HCT116 (cell line): ENCODE results near the gene MAP3K3. TPM values are rescaled to one million over a fixed set of nuclear protein-coding genes. Genes with fewer than 3 reads are reported as not detected.

Experiments
- ATAC-seq: fragments of 200-7000 bp; cut with Tn5 transposase; 2 replicates; pipeline ENCODE4 v1.9.1; 2020; ENCODE audit warnings: mild to moderate bottlenecking, moderate library complexity
- BruUV-seq: library from RNA; stranded (reverse); fragments of 400-500 nt; replicated peaks from 2 replicates; lab custom pipeline; 2021; lab: Mats Ljungman, UMichigan
- CTCF ChIA-PET: fragments of 300-600 bp; sonication (Branson Sonifier 250); formaldehyde crosslinking; loops from one replicate; lab custom pipeline; 2021; ENCODE audit warnings: antibody characterized with exemption; lab: Charles Lee
- POLR2A ChIA-PET: fragments of 300-600, 350-600 bp; sonication (Branson Sonifier 250); formaldehyde crosslinking; loops from one replicate; lab custom pipeline; 2021; ENCODE audit warnings: antibody characterized with exemption; lab: Charles Lee
- RAD21 ChIA-PET, 2 experiments: fragments of 300-600 bp; sonication (Branson Sonifier 250); formaldehyde crosslinking; loops; one replicate each; lab custom pipeline; 2023; ENCODE audit warnings: low total read pairs in 2 of 2; ENCODE audit not compliant: uncharacterized antibody in 2 of 2, unreplicated experiment in 2 of 2, low non-redundant PET in 1 of 2; lab: Charles Lee
- DNase-seq: peaks from one replicate; pipeline ENCODE4 v3.0.0-alpha.2; 2010; ENCODE audit warnings: low read depth, low spot score
- H2AFZ ChIP-seq: fragments of 200-600 bp; shearing (Covaris generic), sonication (generic); 2 replicates; pipeline ENCODE4 v1.6.1; 2017; ENCODE audit warnings: low read depth, mixed run types, mixed read lengths, antibody characterized with exemption, low read length; ENCODE audit not compliant: poor library complexity, severe bottlenecking
- H3K27ac ChIP-seq: 2 replicates; pipeline ENCODE4 v1.5.1; 2012; ENCODE audit warnings: low read depth, low read length
- H3K27me3 ChIP-seq: fragments of 200-600 bp; sonication (generic); 2 replicates; pipeline ENCODE4 v1.6.1; 2016; ENCODE audit warnings: mixed run types, low read length, mixed read lengths; ENCODE audit not compliant: insufficient read depth
- H3K36me3 ChIP-seq, 2 experiments: fragments of 200-500 bp in 1 of 2; fragments of 200-600 bp in 1 of 2; sonication (Bioruptor generic) in 1 of 2; sonication (generic) in 1 of 2; 2 replicates each; pipeline versions ENCODE4 v1.5.1 to v1.6.1; 2014 to 2016; ENCODE audit warnings: low read length in 2 of 2, inconsistent platforms in 1 of 2, mixed read lengths in 1 of 2, mixed run types in 1 of 2; ENCODE audit not compliant: insufficient read depth in 2 of 2, control insufficient read depth in 1 of 2
- H3K4me1 ChIP-seq, 2 experiments: fragments of 200-600 bp in 1 of 2; sonication (generic) in 1 of 2; 2 replicates each; pipeline versions ENCODE4 v1.5.1 to v1.6.1; 2012 to 2017; ENCODE audit warnings: low read length in 2 of 2, inconsistent platforms in 1 of 2, mild to moderate bottlenecking in 1 of 2, mixed read lengths in 1 of 2, mixed run types in 1 of 2, moderate library complexity in 1 of 2; ENCODE audit not compliant: insufficient read depth in 2 of 2, control insufficient read depth in 1 of 2
- H3K4me2 ChIP-seq: fragments of 200-600 bp; sonication (generic); 2 replicates; pipeline ENCODE4 v1.6.1; 2017; ENCODE audit warnings: mixed run types, low read length, mixed read lengths
- H3K4me3 ChIP-seq, 2 experiments: fragments of 200-600 bp in 1 of 2; sonication (generic) in 1 of 2; replicated peaks in 1 of 2; 2 replicates each; pipeline ENCODE4 v1.5.1; 2011 to 2016; ENCODE audit warnings: low read length in 2 of 2, control low read depth in 1 of 2, low read depth in 1 of 2, mild to moderate bottlenecking in 1 of 2, mixed read lengths in 1 of 2, mixed run types in 1 of 2
- H3K79me2 ChIP-seq: fragments of 200-600 bp; sonication (generic); 2 replicates; pipeline ENCODE4 v1.6.1; 2017; ENCODE audit warnings: mild to moderate bottlenecking, mixed run types, low read length, moderate library complexity, mixed read lengths; ENCODE audit not compliant: insufficient read depth
- H3K9ac ChIP-seq: fragments of 200-600 bp; sonication (generic); 2 replicates; pipeline ENCODE4 v1.6.1; 2016; ENCODE audit warnings: low read length, mixed read lengths
- H3K9me2 ChIP-seq: fragments of 200-600 bp; sonication (generic), shearing (Covaris generic); 2 replicates; pipeline ENCODE4 v1.6.1; 2017; ENCODE audit warnings: mixed run types, mild to moderate bottlenecking, moderate library complexity; ENCODE audit not compliant: insufficient read depth
- H3K9me3 ChIP-seq, 2 experiments: fragments of 200-500 bp in 1 of 2; fragments of 200-600 bp in 1 of 2; sonication (Bioruptor generic) in 1 of 2; sonication (generic) in 1 of 2; 2 replicates each; pipeline ENCODE4 v1.6.1; 2014 to 2017; ENCODE audit warnings: low read length in 2 of 2, mixed read lengths in 2 of 2, inconsistent platforms in 1 of 2, low read depth in 1 of 2, mild to moderate bottlenecking in 1 of 2, mixed run types in 1 of 2, moderate library complexity in 1 of 2; ENCODE audit not compliant: control insufficient read depth in 1 of 2, insufficient read depth in 1 of 2
- H4K20me1 ChIP-seq: fragments of 200-600 bp; sonication (generic), shearing (Covaris generic); 2 replicates; pipeline ENCODE4 v1.6.1; 2017; ENCODE audit warnings: mixed run types, mild to moderate bottlenecking, moderate library complexity; ENCODE audit not compliant: insufficient read depth
- CEBPB ChIP-seq: IDR thresholded peaks from 2 replicates; pipeline ENCODE4 v1.6.1; 2012; ENCODE audit warnings: low read depth
- CTCF ChIP-seq, 3 experiments: fragments of 200-600 bp in 1 of 3; sonication (generic) in 1 of 3; IDR thresholded peaks in 2 of 3; conservative IDR thresholded peaks in 1 of 3; 2 replicates each; pipeline ENCODE4 v1.5.1; 2012 to 2017; ENCODE audit warnings: low read depth in 2 of 3, low read length in 2 of 3, antibody characterized with exemption in 1 of 3, borderline replicate concordance in 1 of 3, control low read depth in 1 of 3, mild to moderate bottlenecking in 1 of 3, mixed read lengths in 1 of 3, mixed run types in 1 of 3, moderate library complexity in 1 of 3; ENCODE audit not compliant: insufficient read depth in 1 of 3
- EGR1 ChIP-seq: IDR thresholded peaks from 2 replicates; pipeline ENCODE4 v1.6.1; 2012; ENCODE audit warnings: low read depth
- RAD21 ChIP-seq: IDR thresholded peaks from 2 replicates; pipeline ENCODE4 v1.6.1; 2012; ENCODE audit warnings: low read depth, mild to moderate bottlenecking
- REST ChIP-seq: IDR thresholded peaks from 2 replicates; pipeline ENCODE4 v1.6.1; 2012; ENCODE audit warnings: low read depth
- SIN3A ChIP-seq: IDR thresholded peaks from 2 replicates; pipeline ENCODE4 v1.6.1; 2012; ENCODE audit warnings: low read depth
- SP1 ChIP-seq: IDR thresholded peaks from 2 replicates; pipeline ENCODE4 v1.6.1; 2012; ENCODE audit warnings: low read depth
- ZFX ChIP-seq: fragments of 450-650 bp; IDR thresholded peaks from 2 replicates; pipeline ENCODE4 v1.6.1; 2017
- ZNF274 ChIP-seq: fragments of 200-500 bp; sonication (Bioruptor generic); IDR thresholded peaks from 2 replicates; pipeline ENCODE4 v1.6.1; 2014; ENCODE audit warnings: mild to moderate bottlenecking, low read depth, low read length, inconsistent platforms
- intact Hi-C: fragments of 100-400 bp; cut with micrococcal nuclease; formaldehyde crosslinking; loops from 2 replicates; pipeline ENCODE4 v1.10.0; 2022
- total RNA-seq: library from RNA; stranded (reverse); gene quantifications from one replicate; pipeline ENCODE4 v1.2.1, GENCODE V29; 2021; ENCODE audit not compliant: unreplicated experiment

The MAP3K3 gene
- total RNA-seq, 1 experiment from 2014 or later: 18.5 TPM

GRCh38 chr17:63592797-63593196, 29.4 kb upstream of the MAP3K3 start:
- Histone ChIP-seq H3K4me1 (no peaks in the 10 kb centered on the region), H2AFZ (no peak overlapping the region), H3K9me3 (no peaks in the 10 kb centered on the region), H3K9ac (no peak overlapping the region), H3K9me2 (no peaks in the 10 kb centered on the region), H3K36me3 (peaks cover 27 to 39% of the 10 kb centered on the region in 2 experiments)
- CTCF ChIA-PET: interaction anchor here (1.0 to 2.6 kb wide), 2 partner anchors 17 to 19 kb away, joined by 3 to 7 read pairs; no protein-coding TSS in a partner anchor
- RAD21 ChIA-PET: no interaction called here
- no peak for ATAC-seq
- TF ChIP-seq ZFX: no peak
- no peak for TF ChIP-seq SP1
- TF ChIP-seq RAD21: no peak
- TF ChIP-seq CEBPB: no peak
- no peak for TF ChIP-seq REST
- TF ChIP-seq ZNF274: no peak
- no peak for TF ChIP-seq EGR1
- TF ChIP-seq SIN3A: no peak
- no peak for TF ChIP-seq CTCF (IDR thresholded peaks at IDR 0.05 in 2 of 3, conservative IDR thresholded peaks at IDR 0.05 in 1 of 3; ENCODE audit: borderline replicate concordance in 1 of 3, insufficient read depth in 1 of 3, low read depth in 2 of 3, low read length in 2 of 3)
- TF ChIP-seq, all 23 proteins: peak for 0
- H3K4me3 ChIP-seq: no peak overlapping the region
- POLR2A ChIA-PET: no interaction called here
- H3K27ac ChIP-seq: no peak overlapping the region
- H3K4me2 ChIP-seq: no peak overlapping the region
- intact Hi-C loops: no loop called here
- H4K20me1 ChIP-seq: no peaks in the 10 kb centered on the region
- DNase-seq: no peak
- no peaks in the 10 kb centered on the region for H3K79me2 ChIP-seq
- BruUV-seq: no TSS peak
- no peaks in the 10 kb centered on the region for H3K27me3 ChIP-seq
